GM12874 (cell line): Measurements from ENCODE around the gene SHANK1.

Experiments used
- CTCF ChIP-seq: IDR thresholded peaks from 2 replicates; pipeline ENCODE4 v1.5.1; 2011; ENCODE audit warnings: low read depth, mild to moderate bottlenecking, control low read depth, low read length, moderate library complexity; ENCODE audit not compliant: insufficient read depth

Gene SHANK1

GRCh38 chr19:50677636-50678035, 42.0 kb downstream of the SHANK1 start:
- no peak for TF ChIP-seq CTCF

- TF ChIP-seq CTCF: no peak
Measured at GRCh38 chr19:50676625-50677197, 42.9 kb downstream of the SHANK1 start.

- no peak for TF ChIP-seq CTCF
Measured at GRCh38 chr19:50673118-50673517, 46.5 kb downstream of the SHANK1 start.

GRCh38 chr19:50670102-50670380, 49.6 kb downstream of the SHANK1 start:
- no peak for TF ChIP-seq CTCF

GRCh38 chr19:50669302-50670101, 50.1 kb downstream of the SHANK1 start:
- TF ChIP-seq CTCF: peak; percentile 73

GRCh38 chr19:50668879-50669278, 50.7 kb downstream of the SHANK1 start:
- TF ChIP-seq CTCF: no peak

GRCh38 chr19:50668416-50668815, 51.2 kb downstream of the SHANK1 start:
- no peak for TF ChIP-seq CTCF
